GM18870 (cell line): ENCODE measurements around the gene ENAH.
"Not testable (repeated sequence)": the region's sequence is repeated elsewhere in the genome, so short reads cannot be mapped to it uniquely, and the experiment has no call there.

Experiments
- ATAC-seq: cut with Tn5 transposase; IDR thresholded peaks from one replicate; pipeline ENCODE4 v1.9.1; 2021; ENCODE audit warnings: moderate library complexity; ENCODE audit not compliant: unreplicated experiment

Gene ENAH

DNA sequence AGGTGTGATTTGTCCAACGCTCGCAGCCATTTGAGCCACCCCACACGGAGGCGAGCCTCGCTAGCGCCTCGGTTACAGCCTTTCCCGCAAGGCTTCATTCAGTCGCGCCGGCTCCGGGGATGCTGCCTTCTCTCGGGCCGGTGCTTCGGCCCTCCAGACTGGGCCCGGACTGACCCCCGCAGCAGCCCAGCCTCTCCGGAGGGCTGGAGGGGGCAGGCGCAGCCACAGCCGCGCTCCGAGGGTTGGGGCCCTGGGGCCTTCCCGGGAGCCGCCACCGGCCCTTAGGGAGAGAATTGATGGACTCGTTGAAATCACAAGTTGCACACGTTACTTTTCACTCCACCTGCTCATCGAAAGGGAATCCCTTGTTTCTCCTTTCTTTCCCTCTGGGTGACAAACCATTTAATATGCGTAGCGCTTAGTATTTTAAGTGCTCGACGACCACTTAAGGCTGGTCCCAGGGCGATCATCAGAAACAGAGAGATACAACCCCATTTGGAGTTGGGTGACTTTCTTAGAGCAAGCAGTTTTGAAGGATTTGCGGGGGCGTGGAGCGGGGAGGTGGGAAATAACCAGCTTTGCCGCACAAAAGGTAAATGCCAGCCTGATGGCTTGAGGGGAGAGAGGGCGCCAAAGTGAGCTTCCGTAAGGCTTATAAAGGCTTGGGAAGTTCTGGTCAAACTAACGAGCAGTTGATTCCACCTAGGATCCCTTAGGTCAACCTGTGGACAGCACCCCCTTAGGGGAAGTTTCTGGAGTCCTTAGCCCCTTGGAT, 24.6 kb upstream of the ENAH start:
- no peak for ATAC-seq

DNA sequence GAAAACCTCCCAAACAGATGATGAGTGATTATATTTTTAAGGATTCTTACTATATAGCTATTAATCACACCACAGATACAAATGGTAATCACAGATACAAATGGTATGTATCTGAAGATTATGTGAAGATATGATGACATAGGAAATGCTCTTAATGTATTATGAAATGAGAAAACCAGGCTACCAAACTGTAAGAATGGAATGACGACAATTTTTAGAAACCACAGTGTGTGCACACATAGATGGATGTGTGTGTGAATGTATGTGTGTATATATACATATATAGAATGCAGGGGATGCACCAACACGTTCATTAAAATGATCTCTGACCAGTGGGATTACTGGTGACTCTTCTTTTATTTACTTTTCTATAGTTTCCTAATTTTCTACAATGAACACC, 21.5 kb upstream of the ENAH start:
- ATAC-seq, result no peak

DNA sequence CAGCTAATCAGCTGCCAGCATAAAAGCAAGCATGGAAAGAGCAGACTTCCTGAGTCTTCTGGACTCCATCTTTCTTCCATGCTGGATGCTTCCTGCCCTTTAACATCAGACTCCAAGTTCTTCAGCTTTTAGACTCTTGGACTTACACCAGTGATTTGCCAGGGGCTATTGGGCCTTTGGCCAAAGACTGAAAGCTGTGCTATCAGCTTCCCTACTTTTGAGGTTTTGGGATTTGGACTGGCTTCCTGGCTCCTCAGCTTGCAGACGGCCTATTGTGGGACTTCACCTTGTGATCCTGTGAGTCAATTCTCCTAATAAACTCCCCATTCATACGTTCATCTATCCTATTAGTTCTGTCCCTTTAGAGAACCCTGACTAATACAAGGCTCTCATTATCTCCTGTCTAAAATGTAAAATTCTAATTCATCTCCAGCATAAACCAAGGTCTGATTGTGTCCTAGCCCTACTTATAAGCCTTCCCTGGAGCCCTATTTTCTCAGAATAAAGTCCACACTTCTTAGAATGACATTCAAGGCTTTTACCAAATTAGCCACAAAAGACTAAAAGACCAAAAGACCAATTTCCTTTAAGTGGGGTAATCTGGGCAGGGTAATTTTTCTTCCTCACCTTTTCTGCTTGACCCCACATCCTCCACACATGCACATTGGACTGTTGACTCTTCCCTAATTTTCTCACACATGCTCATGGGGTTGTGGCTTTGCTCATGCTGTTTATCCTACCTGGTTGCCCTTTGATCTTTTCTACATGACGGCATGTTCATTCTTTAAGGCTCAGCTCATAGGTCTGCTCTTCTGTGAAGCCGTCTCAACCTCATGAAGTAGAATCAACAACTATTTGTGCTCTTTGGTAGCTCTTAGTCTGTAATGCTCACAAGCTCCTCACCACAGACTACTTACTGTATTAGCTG, 18.1 kb upstream of the ENAH start:
- ATAC-seq, result no peak

DNA sequence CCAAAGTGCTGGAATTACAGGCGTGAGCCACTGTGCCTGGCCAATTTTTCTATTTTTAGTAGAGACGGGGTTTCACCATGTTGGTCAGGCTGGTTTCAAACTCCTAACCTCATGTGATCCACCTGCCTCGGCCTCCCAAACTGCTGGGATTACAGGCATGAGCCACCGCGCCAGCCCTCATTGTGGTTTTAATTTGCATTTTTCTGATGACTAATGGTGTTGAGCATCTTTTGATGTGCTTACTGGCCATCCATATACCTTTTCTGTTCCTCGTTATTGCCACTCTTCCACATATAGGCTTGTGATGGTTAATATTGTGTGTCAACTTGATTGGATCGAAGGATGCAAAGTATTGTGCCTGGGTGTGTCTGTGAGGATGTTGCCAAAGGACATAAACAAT, 17.4 kb upstream of the ENAH start:
- ATAC-seq, result no peak

DNA sequence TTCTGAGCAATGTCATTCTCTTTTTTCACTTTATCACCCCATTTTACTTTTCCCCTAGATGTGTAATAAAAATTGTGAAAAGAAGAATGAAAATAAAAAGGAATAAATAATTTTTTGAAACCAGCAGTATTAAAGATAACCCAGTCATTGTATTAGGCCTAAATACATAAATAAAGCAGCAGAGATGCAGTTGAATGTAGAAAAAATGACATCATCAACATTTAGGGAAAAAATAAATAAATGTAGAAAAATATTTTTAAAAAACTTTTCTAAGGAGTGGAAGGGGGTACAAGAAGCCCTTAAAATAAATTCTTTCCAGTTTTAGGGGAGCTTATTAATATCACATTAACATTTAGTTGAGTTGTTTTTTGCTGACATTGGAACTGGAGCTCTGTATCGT, 15.3 kb upstream of the ENAH start:
- no peak for ATAC-seq

DNA sequence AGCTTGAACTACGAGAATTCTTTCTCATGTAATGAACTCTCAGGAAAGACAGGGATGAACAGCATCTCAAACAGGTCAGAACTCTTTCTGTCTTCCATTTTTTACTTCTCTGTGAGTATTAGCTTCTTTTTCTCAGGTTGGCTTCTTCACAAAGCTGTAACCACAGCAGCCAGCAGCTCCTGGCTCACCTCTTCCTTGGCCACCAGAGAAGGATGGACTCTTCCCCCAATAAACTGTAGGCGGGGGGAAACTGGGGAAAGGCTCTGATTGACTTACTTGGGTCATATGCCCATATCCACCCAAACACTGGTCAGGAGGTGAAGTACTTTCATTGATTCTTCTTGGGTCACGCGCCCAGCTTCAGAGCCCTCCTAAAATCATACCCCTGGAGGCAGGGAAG, 14.4 kb upstream of the ENAH start:
- ATAC-seq, result no peak

DNA sequence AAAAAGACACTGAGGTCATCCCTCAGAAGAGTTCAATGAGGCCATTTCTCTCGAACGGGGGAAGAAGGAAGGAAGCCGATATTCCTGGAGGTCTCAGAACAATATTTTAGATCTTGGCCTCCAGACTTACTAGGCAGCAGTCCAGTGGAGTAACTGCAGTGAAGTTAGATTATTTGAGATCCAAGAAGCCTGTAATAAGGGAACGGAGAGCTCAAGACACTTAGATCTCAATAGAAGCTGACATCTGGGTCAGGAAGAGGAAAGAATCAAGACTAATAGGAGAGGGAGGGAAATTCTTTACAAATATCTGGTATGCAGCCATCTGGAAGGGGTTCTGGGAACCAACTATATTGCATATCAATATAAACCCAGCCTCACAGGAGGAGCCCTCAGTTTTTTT, 13.6 kb upstream of the ENAH start:
- ATAC-seq, result no peak

DNA sequence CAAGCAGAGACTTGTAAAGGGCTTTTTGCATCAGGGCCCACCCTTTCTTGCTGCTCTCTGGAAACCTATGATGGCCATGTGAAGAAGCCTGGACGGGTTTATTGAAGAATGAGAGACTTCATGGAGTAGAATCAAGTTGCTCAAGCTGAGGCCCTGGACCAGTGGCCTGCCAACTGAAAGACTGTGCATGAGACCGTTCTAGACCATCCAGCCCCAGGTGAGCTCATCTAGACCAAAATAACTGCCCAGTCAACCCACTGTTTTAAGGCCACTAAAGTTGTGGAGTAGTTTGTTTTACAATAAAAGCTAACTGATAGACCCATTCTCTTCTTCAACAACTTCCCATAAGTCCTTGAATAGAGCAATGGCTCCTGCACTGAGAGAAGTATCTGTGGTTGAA, 11.8 kb upstream of the ENAH start:
- ATAC-seq, result no peak

DNA sequence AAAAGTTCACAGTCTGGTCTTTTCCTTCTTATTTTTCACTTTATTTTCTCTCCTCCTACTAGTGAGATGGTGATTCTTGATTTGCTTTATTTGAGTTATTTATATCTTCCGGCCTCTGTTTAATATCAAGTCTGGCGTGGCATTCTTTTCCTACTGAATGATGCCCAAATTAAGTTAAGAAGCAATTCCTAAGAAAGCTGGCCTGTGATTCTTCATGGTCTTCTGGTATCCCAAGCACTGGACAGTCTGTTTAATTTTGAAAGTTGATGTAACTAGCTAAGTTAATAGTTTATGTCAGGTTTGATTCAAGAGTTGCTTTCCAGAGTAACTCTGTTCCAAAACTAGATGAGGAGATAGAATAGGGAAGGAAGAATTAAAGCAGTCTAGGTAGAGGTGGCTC, 9.2 kb upstream of the ENAH start:
- no peak for ATAC-seq

DNA sequence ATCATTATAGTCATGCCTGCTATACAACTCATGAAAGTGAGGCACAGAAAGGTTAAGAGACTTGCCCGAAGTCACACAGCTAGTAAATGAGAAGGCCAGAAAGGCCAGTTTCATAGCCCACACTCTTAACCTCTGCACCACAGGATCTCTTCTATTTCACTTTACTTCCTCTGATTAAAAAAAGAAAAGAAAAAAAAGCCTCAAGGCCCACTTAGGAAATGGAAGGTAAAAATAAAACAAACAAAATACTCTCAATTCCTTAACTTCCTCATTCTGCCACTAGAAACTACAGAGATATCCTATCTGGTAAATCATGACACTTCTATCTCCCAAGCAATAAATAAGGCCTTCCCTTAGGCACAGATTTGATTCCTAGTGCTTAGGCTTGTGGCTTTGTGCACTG, 7.6 kb upstream of the ENAH start:
- ATAC-seq, result no peak

DNA sequence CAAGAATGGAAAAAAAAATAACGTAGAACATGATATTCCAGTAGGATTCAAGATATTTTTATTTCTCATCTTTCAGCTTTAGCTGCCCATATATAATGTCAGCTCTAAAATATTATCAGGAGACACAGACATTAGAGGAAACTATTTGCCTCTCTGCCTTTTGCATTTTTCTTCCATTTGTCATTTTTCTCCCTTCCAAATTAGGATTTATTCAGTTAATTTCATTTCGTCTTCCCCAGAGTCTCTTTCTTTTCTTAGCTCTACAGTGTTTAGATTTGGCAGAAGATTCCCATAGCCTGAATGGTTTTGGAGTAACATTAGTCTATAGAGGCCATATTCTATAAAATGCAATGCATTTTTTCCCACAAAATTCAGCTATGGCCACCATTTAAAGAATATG, 5.1 kb upstream of the ENAH start:
- ATAC-seq, result no peak

DNA sequence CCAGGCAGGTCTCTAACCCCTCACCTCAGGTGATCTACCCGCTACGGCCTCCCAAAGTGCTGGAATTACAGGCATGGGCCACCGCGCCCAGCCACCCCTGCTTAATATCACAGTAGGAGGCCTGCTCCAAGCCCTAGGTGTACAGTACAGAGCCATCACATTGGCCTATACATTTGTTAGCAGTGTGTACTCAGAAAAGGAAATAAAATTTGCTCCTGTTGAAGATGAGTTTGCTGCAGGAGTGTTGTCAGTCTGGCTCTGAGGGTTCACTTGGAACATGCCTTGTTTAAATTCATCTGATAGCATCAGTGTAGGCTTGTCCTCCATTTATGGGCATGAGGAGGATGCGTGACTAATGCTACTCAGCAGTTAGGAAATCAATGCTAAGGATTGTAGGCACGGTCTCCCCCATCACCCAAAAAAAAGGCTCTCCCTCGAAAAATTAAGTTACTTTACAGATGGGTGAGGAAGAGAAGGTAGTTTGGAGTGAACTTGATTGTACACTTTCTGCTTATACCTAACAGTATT, 4.6 kb upstream of the ENAH start:
- ATAC-seq, result no peak

DNA sequence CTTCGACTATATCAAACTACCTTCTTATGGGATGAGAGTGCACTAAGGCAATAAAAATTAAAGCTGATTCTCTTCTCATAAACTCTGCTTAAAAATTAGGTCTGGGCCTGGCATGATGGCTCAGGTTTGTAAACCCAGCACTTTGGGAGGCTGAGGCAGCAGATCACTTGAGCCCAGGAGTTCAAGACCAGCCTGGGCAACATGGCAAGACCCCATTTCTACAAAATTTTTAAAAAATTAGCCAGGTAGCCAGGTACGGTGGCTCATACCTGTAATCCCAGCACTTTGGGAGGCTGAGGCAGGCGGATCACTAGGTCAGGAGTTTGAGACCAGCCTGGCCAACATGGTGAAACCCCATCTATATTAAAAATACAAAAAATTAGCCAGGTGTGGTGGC, 3.3 kb upstream of the ENAH start:
- not testable (repeated sequence) for ATAC-seq

DNA sequence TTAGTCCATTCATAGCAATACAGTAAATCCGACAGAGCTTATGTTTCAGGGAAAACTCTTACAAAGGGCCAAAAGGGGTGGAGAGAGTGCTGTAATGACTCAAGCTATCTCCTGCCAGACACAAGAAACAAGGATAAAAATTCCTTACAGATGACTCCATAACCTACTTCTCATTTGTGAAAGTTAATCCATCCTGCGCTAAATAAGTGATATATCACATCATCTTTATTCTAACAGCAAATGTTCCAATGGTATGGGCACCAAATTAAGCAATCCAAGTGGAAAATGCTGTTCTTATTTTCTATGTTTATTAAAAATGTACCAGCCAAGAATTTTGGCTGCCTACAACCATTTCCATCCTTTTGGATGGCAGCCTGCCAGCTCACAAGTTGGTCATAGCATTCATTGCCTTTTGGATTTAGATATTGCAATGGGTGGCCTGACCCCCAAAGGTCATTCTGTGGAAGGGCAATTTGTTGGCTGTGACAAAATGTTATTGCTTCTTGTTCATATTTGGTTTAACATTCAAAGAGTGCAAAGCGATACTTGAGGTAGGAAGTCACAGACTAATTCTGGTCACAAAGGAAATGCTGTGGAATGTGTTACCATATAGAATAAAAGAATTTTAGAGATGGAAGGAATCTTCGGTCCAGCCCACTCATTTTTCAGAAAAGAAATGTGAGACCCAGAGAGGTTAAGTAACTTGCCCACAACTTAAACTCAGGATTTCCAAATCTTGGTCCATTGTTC, 2.8 kb upstream of the ENAH start:
- ATAC-seq, result no peak

DNA sequence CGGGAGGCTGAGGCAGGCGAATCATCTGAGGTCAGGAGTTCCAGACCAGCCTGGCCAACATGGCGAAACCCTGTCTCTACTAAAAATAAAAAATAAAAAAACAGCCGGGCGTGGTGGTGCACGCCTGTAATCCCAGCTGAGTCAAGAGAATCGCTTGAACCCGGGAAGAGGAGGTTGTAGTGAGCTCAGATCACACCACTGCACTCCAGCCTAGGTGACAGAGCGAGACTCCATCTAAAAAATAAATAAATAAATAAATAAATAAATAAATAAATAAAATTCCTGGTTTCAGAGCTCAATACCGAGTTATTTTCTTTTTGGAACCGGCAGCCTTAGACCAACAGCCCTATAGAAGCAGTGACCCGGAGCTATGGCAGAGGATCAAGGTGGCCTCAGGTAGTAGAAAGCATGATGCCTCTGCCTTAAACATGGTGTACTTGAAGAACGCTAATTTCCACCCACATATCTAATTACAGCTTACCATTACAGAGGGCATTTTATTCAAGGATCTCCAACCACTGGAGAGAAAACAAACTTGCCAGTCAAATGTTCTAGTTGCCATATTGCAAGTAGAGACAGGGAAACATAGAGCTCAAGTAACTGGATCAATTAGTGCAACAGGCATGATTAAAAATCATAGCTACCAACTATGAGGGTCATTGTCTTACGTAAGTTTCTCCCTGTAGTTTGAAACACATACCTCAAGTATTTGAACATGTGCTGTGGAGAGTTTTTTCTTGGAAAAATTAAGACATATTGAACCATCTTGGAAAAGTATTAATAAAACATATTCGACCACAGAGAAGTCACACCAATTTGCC, 2.0 kb upstream of the ENAH start:
- ATAC-seq, result no peak

DNA sequence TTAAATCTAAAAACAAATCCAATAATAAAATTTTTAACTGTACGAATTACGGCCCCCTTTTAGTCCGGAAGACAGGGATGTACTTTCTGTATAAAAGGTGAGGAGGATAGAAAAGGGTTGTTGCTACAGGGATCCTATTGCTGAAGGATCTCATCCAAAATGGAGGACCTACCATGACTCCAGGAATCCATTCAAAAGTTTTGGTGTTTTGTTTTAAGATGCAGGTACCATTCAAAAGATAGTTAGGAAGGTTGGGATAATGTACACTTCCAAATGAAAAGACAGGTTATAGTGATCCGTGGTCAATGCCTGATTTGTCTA, 1.3 kb upstream of the ENAH start:
- no peak for ATAC-seq

DNA sequence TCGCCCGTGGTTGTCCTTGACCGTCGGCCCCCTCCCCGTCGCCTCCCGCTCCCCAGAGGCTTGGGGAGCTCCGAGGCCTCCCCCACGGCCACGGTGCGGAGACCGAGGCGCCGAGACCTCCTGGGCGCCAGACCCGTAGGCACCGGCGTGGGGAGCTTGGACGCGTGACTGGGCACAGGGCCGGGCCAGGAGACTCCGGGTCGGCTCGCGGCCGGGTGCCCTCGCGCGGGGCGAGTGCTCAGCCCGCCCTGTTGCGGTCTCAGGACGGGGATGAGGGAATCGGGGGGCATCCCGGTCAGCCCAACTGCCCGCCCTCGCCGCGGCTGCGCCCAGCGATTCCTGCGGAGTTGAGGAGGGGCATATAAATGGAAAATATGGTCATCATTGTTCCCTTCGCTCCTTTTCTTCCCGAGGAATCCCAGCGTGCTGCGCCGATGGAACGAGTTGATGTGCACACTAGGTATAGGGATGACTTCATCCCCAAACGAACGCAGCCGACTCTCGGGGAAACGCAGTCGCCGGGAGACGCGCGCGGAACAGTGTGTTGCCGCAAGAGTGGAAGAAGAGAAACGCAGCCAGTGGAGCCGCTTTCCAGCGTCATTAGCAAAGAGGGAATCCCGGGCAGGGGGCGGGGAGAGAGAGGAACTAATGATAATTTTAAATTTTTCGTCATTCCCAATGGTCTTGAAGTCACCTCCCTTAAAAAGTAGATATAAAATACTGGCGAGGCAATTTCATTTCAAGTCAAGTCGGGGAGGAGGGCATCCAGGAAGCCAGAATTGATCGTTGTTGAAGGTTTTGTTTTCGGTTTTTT, 747 bp upstream of the ENAH start:
- no peak for ATAC-seq

DNA sequence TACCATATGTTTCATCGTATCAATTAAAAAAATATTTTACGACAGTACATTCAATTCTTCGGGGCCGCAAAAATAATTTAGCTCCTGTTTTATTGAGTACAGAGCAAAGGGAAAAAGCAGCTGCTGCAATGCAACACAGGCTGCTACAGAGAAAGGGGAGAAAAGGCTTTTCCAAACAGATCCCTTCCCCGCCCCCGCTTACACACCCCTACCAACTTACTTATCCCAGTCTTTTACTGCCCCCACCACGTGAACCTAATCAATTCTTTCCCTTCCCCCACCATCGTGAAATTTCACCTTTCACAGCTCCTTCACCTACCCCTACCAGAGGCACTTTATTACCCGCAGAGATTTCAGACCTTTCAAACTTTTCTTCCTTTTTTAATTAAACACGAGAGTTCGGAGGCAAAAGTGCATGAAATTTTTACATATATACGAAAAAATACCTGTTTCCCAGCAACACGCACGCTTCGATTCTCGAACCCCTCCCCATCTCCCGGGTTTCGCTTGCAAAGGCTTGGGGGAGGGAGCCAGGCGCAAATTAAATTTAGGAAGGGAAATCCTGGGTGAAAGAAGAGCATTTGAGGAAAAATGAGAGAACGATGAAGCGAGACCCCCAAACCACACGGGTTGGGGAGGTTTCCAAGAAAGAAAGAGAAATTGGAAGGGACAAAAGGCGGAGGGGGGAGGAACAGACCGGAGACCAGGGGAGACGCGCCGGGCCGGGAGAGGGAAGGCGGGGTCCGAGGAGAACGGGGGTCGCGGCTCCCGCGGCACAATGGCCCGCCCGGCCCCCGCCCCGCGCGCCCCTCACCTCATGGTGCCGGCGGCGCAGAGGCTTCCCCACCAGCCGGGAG, 823 bp downstream of the ENAH start:
- no peak for ATAC-seq

DNA sequence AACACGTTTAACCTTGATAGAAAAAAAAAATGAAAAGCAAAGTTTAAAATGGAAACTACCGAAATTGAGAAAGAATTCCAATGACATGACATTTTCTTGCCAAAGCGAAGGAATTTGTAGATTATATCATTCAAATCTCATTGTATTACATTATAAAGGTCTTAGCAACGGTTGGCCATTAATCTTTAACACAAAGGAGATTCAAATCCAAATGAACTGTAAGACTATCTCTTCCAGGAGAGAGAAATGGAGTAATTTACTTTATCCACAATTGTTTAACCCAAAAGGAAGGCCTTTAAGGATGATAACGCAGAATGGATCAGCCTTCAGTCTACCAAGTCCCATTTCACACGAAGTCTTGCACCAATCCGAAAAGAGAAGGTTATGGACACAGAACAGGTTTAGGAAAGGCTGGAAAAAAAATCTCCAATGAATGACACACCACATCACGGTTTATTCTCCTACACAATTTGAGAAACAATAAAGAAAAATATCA, 1.5 kb downstream of the ENAH start:
- ATAC-seq, result no peak
